Measurements from ENCODE around the gene MRI1. TPM values are rescaled to one million over a fixed set of nuclear protein-coding genes. Genes with fewer than 3 reads are reported as not detected.
"Not testable (repeated sequence)": the region's sequence is repeated elsewhere in the genome, so short reads cannot be mapped to it uniquely, and the experiment has no call there.

The MRI1 gene
- total RNA-seq, 2 experiments from 2014 or later: 37.1 to 40.8 TPM

DNA sequence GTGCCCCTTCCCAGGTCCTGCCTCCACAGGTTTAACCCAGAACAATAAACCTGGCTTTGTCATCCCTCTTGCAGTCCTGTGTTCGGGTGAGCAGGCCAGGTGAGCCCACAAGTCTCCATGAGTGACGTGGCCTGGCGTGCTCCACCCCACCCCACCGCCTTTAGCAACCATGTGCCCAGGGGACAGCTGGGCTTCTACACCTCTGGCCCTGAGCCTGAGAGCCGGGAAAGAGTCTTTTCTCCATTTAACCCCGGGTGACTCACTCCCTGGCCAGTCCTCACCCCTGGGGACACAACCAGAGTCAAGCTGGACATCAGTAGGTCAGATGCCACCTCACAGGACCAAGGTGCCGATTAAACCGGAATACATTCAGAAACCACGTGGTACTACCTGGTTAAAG is 14.1 kb downstream of the MRI1 start:
- TF ChIP-seq, protein P1, sequence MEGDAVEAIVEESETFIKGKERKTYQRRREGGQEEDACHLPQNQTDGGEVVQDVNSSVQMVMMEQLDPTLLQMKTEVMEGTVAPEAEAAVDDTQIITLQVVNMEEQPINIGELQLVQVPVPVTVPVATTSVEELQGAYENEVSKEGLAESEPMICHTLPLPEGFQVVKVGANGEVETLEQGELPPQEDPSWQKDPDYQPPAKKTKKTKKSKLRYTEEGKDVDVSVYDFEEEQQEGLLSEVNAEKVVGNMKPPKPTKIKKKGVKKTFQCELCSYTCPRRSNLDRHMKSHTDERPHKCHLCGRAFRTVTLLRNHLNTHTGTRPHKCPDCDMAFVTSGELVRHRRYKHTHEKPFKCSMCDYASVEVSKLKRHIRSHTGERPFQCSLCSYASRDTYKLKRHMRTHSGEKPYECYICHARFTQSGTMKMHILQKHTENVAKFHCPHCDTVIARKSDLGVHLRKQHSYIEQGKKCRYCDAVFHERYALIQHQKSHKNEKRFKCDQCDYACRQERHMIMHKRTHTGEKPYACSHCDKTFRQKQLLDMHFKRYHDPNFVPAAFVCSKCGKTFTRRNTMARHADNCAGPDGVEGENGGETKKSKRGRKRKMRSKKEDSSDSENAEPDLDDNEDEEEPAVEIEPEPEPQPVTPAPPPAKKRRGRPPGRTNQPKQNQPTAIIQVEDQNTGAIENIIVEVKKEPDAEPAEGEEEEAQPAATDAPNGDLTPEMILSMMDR (IDR thresholded peaks at IDR 0.05): no peak
- Mint-ChIP-seq H3K4me1 (ENCODE audit: low read depth) (peaks cover 21% of the 10 kb centered on the region), H3K4me3 (no peak overlapping the region), H3K27me3 (no peaks in the 10 kb centered on the region), H3K9me3 (no peaks in the 10 kb centered on the region), H3K36me3 (ENCODE audit: low read depth) (peaks cover 36% of the 10 kb centered on the region), H3K27ac (no peak overlapping the region)
- intact Hi-C loops (cut with micrococcal nuclease): no loop called here
- ChIA-PET POLR2A (interaction anchor here (0.9 to 2.0 kb wide), 3 partner anchors 11 to 84 kb away, joined by 3 to 8 read pairs (median 5); no protein-coding TSS in a partner anchor), CTCF (interaction anchor here (1.3 to 2.9 kb wide), 2 partner anchors 17 to 84 kb away, joined by 3 to 9 read pairs; partner anchors contain the start of gene ZSWIM4)
- no peak for ATAC-seq
- no peak for DNase-seq

DNA sequence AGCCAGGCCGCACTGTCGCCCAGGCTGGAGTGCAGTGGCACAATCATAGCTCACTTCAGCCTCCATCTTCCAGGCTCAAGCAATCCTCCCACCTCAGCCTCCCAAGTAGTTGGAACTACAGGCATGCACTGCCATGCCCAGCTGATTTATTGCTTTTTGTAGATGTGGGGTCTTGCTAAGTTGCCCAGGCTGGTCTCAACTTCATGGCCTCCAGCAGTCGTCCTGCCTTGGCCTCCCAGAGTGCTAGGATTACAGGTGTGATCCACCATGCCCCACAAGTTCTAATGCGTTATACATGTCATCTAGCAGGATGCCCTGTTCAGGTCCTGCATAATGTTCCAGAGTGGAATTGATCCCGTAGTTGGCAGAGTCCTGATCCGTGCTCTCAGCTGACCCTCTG is 14.5 kb downstream of the MRI1 start:
- DNase-seq: no peak
- peaks cover 36% of the 10 kb centered on the region for H3K36me3 Mint-ChIP-seq (ENCODE audit: low read depth)
- ChIA-PET CTCF (interaction anchor here (1.3 to 2.9 kb wide), 2 partner anchors 16 to 83 kb away, joined by 3 to 9 read pairs; partner anchors contain the start of gene ZSWIM4), POLR2A (interaction anchor here (0.9 to 2.0 kb wide), 3 partner anchors 10 to 83 kb away, joined by 3 to 8 read pairs (median 5); no protein-coding TSS in a partner anchor)
- intact Hi-C loops (cut with micrococcal nuclease): no loop called here
- H3K4me1 Mint-ChIP-seq (ENCODE audit: low read depth): peaks cover 24% of the 10 kb centered on the region
- ATAC-seq: no peak
- no peaks in the 10 kb centered on the region for H3K9me3 Mint-ChIP-seq
- H3K27me3 Mint-ChIP-seq: no peaks in the 10 kb centered on the region
- TF ChIP-seq, protein P1 (IDR thresholded peaks at IDR 0.05): no peak
- no peak overlapping the region for H3K4me3 Mint-ChIP-seq
- no peak overlapping the region for H3K27ac Mint-ChIP-seq

DNA sequence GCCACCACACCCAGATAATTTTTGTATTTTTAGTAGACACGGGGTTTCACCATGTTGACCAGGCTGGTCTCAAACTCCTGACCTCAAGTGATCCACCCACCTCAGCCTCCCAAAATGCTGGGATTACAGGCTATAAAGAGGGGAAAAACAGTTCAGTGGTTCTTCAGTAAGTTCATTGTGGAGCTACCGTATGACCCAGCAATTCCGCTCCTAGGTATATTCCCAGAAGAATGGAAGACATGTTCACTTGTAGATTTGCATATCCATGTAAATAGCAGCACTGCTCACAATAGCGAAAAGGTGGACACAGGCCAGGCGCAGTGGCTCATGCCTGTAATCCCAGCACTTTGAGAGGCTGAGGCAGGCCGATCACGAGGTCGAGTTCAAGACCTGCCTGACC is 15.5 kb downstream of the MRI1 start:
- Mint-ChIP-seq H3K4me1 (ENCODE audit: low read depth) (peaks cover 23% of the 10 kb centered on the region), H3K36me3 (ENCODE audit: low read depth) (peaks cover 32% of the 10 kb centered on the region)
- H3K27me3 Mint-ChIP-seq; DNase-seq; H3K27ac Mint-ChIP-seq; H3K9me3 Mint-ChIP-seq; H3K4me3 Mint-ChIP-seq; ATAC-seq; intact Hi-C loops (cut with micrococcal nuclease): not testable (repeated sequence)
- CTCF ChIA-PET: interaction anchor here (1.2 kb wide), 1 partner anchor 83 kb away, joined by 5 read pairs; no protein-coding TSS in a partner anchor
- POLR2A ChIA-PET: interaction anchor here (1.2 to 2.0 kb wide), 2 partner anchors 82 to 93 kb away, joined by 3 to 8 read pairs; no protein-coding TSS in a partner anchor

DNA sequence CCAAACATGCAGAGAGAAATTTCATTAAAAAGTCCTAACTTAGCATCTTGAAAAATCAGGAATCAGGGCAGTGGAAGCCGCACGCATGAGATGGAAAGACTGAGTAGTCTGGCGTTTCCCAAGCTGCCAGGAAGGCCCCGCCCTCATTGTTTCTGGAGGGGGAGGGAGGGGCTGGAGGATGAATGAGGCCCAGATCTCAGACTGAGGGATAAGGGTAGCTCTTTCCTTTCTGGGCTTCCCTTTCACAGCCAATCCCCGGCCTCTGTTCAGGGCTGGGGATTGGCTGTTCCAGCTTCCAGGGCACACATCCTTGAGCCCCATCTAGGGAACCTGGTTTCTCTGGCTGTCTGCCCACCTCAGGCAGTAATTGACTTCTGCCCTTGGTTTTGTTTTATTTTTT is 17.2 kb downstream of the MRI1 start:
- TF ChIP-seq, protein P1 (IDR thresholded peaks at IDR 0.05): no peak
- ATAC-seq (no peak), DNase-seq (no peak)
- Mint-ChIP-seq H3K4me3 (no peak overlapping the region), H3K36me3 (ENCODE audit: low read depth) (peaks cover 21% of the 10 kb centered on the region), H3K27ac (no peak overlapping the region), H3K27me3 (no peaks in the 10 kb centered on the region), H3K9me3 (no peaks in the 10 kb centered on the region), H3K4me1 (ENCODE audit: low read depth) (peaks cover 18% of the 10 kb centered on the region)
- CTCF ChIA-PET: interaction anchor here (8.5 kb wide), 1 partner anchor 81 kb away, joined by 160 read pairs; no protein-coding TSS in a partner anchor
- intact Hi-C loops (cut with micrococcal nuclease): no loop called here
- POLR2A ChIA-PET: no interaction called here

DNA sequence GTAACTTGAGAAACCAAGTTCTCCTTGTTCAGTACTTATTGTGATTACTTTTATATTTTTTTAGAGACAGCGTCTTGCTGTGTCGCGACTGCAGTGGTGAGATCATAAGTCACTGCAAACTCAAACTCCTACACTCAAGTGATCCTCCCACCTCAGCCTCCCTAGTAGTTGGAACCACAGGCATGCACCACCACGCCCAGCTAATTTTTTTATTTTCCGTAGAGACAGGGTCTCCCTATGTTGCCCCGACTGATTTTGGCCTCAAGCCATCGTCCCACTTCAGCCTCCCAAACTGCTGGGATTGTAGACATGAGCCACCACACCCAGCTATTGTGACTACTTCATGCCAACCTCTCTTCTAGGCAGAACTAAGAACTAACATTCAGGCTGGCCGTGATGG is 18.2 kb downstream of the MRI1 start:
- ChIA-PET POLR2A (interaction anchor here (1.0 to 2.1 kb wide), 2 partner anchors 14 to 56 kb away, joined by 3 to 5 read pairs; no protein-coding TSS in a partner anchor), CTCF (interaction anchor here (8.5 kb wide), 1 partner anchor 80 kb away, joined by 160 read pairs; no protein-coding TSS in a partner anchor)
- intact Hi-C loops (cut with micrococcal nuclease): no loop called here
- Mint-ChIP-seq H3K9me3 (no peaks in the 10 kb centered on the region), H3K27ac (no peak overlapping the region), H3K4me3 (no peak overlapping the region), H3K4me1 (ENCODE audit: low read depth) (peaks cover 21% of the 10 kb centered on the region), H3K27me3 (no peaks in the 10 kb centered on the region), H3K36me3 (ENCODE audit: low read depth) (peaks cover 19% of the 10 kb centered on the region)
- TF ChIP-seq, protein P1 (IDR thresholded peaks at IDR 0.05): no peak
- DNase-seq: no peak
- ATAC-seq: no peak
